GM12878 (cell line): ENCODE measurements around the gene PML. TPM values are rescaled to one million over a fixed set of nuclear protein-coding genes. Genes with fewer than 3 reads are reported as not detected.

Source experiments
- ATAC-seq: fragments of 200-7000 bp; cut with Tn5 transposase; 3 replicates; pipeline ENCODE4 v1.9.1; 2020; ENCODE audit warnings: mild to moderate bottlenecking, moderate library complexity
- BruUV-seq: library from RNA; stranded (reverse); fragments of 400-500 nt; replicated peaks from 2 replicates; lab custom pipeline; 2021; lab: Mats Ljungman, UMichigan
- CTCF ChIA-PET: fragments of 300-600 bp; sonication (Branson Sonifier 250); formaldehyde crosslinking; extraction: SDS; loops from one replicate; lab custom pipeline; 2021; ENCODE audit warnings: inconsistent platforms; lab: Yijun Ruan, JAX
- POLR2A ChIA-PET: fragments of 350-600 bp; formaldehyde crosslinking; extraction: SDS; loops from one replicate; lab custom pipeline; 2021; ENCODE audit warnings: inconsistent platforms; lab: Charles Lee
- RAD21 ChIA-PET: fragments of 300-600 bp; sonication (Branson Sonifier 250); formaldehyde crosslinking; loops from one replicate; lab custom pipeline; 2023; ENCODE audit warnings: antibody characterized with exemption; ENCODE audit not compliant: unreplicated experiment; lab: Charles Lee
- SMC1A ChIA-PET: fragments of 300-600 bp; sonication (Branson Sonifier 250); formaldehyde crosslinking; loops from one replicate; lab custom pipeline; 2023; ENCODE audit not compliant: unreplicated experiment, uncharacterized antibody; lab: Charles Lee
- DNase-seq: peaks from one replicate; pipeline ENCODE4 v3.0.0-alpha.2; 2011; ENCODE audit warnings: low read depth, low spot score
- FAIRE-seq: peaks from 3 replicates; lab custom pipeline; 2011; peaks lifted over from hg19 to GRCh38; lab: Jason Lieb, UNC
- H2AFZ ChIP-seq: 2 replicates; pipeline ENCODE4 v1.6.0; 2011; ENCODE audit warnings: low read depth, low read length, control low read depth; ENCODE audit not compliant: control insufficient read depth
- H3K27ac ChIP-seq: 2 replicates; pipeline ENCODE4 v1.5.1; 2011; ENCODE audit warnings: control low read depth; ENCODE audit not compliant: control insufficient read depth, insufficient read depth
- H3K27me3 ChIP-seq, 2 experiments: replicated peaks in 1 of 2; 2 replicates each; pipeline versions ENCODE4 v1.6.0 to v1.6.1; 2011; ENCODE audit warnings: low read length in 1 of 2; ENCODE audit not compliant: control insufficient read depth in 2 of 2, insufficient read depth in 2 of 2
- H3K36me3 ChIP-seq, 2 experiments: 2 replicates each; pipeline ENCODE4 v1.5.1; 2011; ENCODE audit warnings: low read length in 1 of 2; ENCODE audit not compliant: control insufficient read depth in 2 of 2, insufficient read depth in 2 of 2
- H3K4me1 ChIP-seq: 2 replicates; pipeline ENCODE4 v1.6.1; 2011; ENCODE audit warnings: mild to moderate bottlenecking, low read length, moderate library complexity, mixed read lengths; ENCODE audit not compliant: control insufficient read depth, insufficient read depth
- H3K4me2 ChIP-seq: 2 replicates; pipeline ENCODE4 v1.6.0; 2011; ENCODE audit warnings: control low read depth; ENCODE audit not compliant: control insufficient read depth, insufficient read depth
- H3K4me3 ChIP-seq: fragments of 200-600 bp; sonication (generic); 2 replicates; pipeline ENCODE4 v1.5.1; 2016
- H3K79me2 ChIP-seq: 2 replicates; pipeline ENCODE4 v1.6.0; 2011; ENCODE audit warnings: low read length; ENCODE audit not compliant: control insufficient read depth, insufficient read depth
- H3K9ac ChIP-seq: 2 replicates; pipeline ENCODE4 v1.8.0; 2011; ENCODE audit warnings: low read length, control low read depth, mixed read lengths; ENCODE audit not compliant: control insufficient read depth, insufficient read depth
- H3K9me3 ChIP-seq: replicated peaks from 3 replicates; pipeline ENCODE4 v1.5.1; 2011; ENCODE audit warnings: mild to moderate bottlenecking, low read length; ENCODE audit not compliant: control insufficient read depth, insufficient read depth
- H4K20me1 ChIP-seq: 2 replicates; pipeline ENCODE4 v1.6.0; 2011; ENCODE audit not compliant: control insufficient read depth, insufficient read depth
- FOS ChIP-seq: IDR thresholded peaks from 3 replicates; pipeline ENCODE4 v1.6.1; 2011; ENCODE audit warnings: borderline replicate concordance; ENCODE audit not compliant: insufficient read length; ENCODE audit errors: extremely low read depth
- MEF2A ChIP-seq: IDR thresholded peaks from 2 replicates; pipeline ENCODE4 v1.6.1; 2011; ENCODE audit warnings: low read depth, mild to moderate bottlenecking, low read length, moderate library complexity; ENCODE audit not compliant: insufficient read depth
- PAX8 ChIP-seq: fragments of 450-650 bp; IDR thresholded peaks from 2 replicates; pipeline ENCODE4 v1.6.1; 2017; ENCODE audit warnings: mild to moderate bottlenecking, moderate library complexity
- POU2F2 ChIP-seq: IDR thresholded peaks from 3 replicates; pipeline ENCODE4 v1.6.1; 2011; ENCODE audit warnings: low read depth, mild to moderate bottlenecking, low read length, borderline replicate concordance
- RELA ChIP-seq: fragments of 450-650 bp; IDR thresholded peaks from 2 replicates; pipeline ENCODE4 v1.8.0; 2014; ENCODE audit warnings: borderline replicate concordance; ENCODE audit not compliant: partially characterized antibody
- STAT3 ChIP-seq: IDR thresholded peaks from 2 replicates; pipeline ENCODE4 v1.6.1; 2011; ENCODE audit warnings: low read depth, low read length, improper control_type of control experiment
- ZNF622 ChIP-seq: fragments of 450-650 bp; IDR thresholded peaks from 2 replicates; pipeline ENCODE4 v1.6.1; 2017; ENCODE audit warnings: mild to moderate bottlenecking, inconsistent platforms
- WGBS: methylation state at CpG from one replicate; pipeline ENCODE4 v1.1.6; 2016; ENCODE audit warnings: low lambda C conversion rate; ENCODE audit not compliant: insufficient replicate concordance, insufficient coverage; ENCODE audit errors: missing lambda C conversion rate; 5-methylcytosine and 5-hydroxymethylcytosine counted together
- in situ Hi-C: fragments of 300-500 bp; cut with MboI; formaldehyde crosslinking; loops from 9 replicates; pipeline ENCODE4 v1.14.3; 2018; ENCODE audit warnings: mixed read lengths
- intact Hi-C: fragments of 100-400 bp; cut with micrococcal nuclease; formaldehyde crosslinking; loops from one replicate; pipeline ENCODE4 v1.14.2; 2022; ENCODE audit not compliant: unreplicated experiment
- polyA plus RNA-seq, 11 experiments: library from polyadenylated mRNA; depleted of rRNA in 4 of 11; unstranded in 6 of 11; stranded (reverse) in 5 of 11; fragments of >200 nt; fragmentation: Nextera tagmentation in 4 of 11; fragmentation: Illumina TruSeq in 1 of 11; extraction: Ambion mirVana in 4 of 11; extraction: Trizol in 1 of 11; gene quantifications; 1 replicate in 1 of 11; 2 replicates in 10 of 11; pipeline versions ENCODE4 v1.2.1 to v1.2.3, GENCODE V29; 2011 to 2016; ENCODE audit warnings: inconsistent platforms in 2 of 11, missing spikeins in 2 of 11, low read depth in 1 of 11
- total RNA-seq, 4 experiments: library from RNA; depleted of rRNA in 3 of 4; stranded (reverse); fragments of >200 nt in 3 of 4; fragmentation: Illumina TruSeq in 1 of 4; extraction: Trizol in 1 of 4; gene quantifications; 2 replicates each; pipeline versions ENCODE4 v1.2.1 to v1.2.3, GENCODE V29; 2013 to 2021
- TF ChIP-seq, protein P1 (sequence below): IDR thresholded peaks from 2 replicates; pipeline ENCODE4 v1.6.1; 2012; ENCODE audit warnings: improper control_type of control experiment, low read depth, low read length; ENCODE audit not compliant: insufficient replicate concordance

Gene PML
- total and polyA plus RNA-seq, 10 of the 15 experiments (the other 5 are each of a cell fraction or from before 2014, with no cell fraction given): 8.5 to 95.5 (median 30.8) TPM

DNA sequence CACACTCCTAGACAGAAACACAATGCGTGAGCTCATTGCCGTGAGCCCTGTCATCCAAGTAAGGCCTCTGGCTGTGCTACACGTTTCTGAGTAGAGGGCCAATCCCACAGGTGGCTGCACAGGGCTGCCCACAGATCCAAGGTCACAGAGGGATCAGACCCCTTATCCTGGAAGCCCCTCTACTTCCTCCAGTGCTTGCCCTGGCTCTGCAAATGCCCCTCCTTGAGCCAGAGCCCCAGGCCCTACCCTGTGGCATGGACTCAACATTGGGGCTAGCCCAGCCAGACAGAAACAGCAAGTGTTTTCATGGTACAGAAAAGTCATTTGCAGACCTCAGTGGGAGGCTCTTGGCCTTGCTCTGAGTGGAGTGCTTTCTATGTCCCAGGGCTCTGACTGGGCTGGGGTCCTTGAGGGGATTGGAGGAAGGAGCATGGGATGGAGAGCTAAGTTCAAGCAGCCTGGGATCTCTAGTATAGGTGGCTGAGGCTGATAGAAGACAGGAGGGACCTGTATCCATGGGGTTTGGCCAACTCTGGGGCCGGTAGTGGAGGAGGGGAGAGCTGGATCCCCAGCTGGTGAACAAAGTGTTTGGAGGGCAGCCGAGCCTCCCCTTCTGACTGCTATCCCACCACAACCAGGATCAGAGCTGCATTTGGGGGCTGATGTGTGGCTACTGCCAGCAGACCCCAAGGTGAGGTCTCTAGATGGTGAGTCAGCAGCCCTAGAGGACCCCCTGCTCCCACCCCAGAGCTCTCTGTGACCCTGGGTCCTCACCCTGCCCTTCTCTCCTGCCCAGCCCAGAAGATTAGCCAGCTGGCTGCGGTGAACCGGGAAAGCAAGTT, 49.1 kb downstream of the PML start:
- Histone ChIP-seq H3K36me3 (no peaks in the 10 kb centered on the region), H3K9ac (no peak overlapping the region), H4K20me1 (no peaks in the 10 kb centered on the region; the same call in 1 of the 2 replicates), H3K27ac (no peak overlapping the region), H2AFZ (no peak overlapping the region), H3K4me1 (0 out of 2 replicates have a peak, but pooled peaks cover 2% of the 10 kb centered on the region), H3K4me2 (no peak overlapping the region), H3K9me3 (no peaks in the 10 kb centered on the region), H3K27me3 (no peaks in the 10 kb centered on the region), H3K79me2 (no peaks in the 10 kb centered on the region), H3K4me3 (no peak overlapping the region)
- TF ChIP-seq FOS (no peak), POU2F2 (no peak), STAT3 (no peak), RELA (no peak), PAX8 (no peak), ZNF622 (no peak), MEF2A (no peak)
- TF ChIP-seq, protein P1, sequence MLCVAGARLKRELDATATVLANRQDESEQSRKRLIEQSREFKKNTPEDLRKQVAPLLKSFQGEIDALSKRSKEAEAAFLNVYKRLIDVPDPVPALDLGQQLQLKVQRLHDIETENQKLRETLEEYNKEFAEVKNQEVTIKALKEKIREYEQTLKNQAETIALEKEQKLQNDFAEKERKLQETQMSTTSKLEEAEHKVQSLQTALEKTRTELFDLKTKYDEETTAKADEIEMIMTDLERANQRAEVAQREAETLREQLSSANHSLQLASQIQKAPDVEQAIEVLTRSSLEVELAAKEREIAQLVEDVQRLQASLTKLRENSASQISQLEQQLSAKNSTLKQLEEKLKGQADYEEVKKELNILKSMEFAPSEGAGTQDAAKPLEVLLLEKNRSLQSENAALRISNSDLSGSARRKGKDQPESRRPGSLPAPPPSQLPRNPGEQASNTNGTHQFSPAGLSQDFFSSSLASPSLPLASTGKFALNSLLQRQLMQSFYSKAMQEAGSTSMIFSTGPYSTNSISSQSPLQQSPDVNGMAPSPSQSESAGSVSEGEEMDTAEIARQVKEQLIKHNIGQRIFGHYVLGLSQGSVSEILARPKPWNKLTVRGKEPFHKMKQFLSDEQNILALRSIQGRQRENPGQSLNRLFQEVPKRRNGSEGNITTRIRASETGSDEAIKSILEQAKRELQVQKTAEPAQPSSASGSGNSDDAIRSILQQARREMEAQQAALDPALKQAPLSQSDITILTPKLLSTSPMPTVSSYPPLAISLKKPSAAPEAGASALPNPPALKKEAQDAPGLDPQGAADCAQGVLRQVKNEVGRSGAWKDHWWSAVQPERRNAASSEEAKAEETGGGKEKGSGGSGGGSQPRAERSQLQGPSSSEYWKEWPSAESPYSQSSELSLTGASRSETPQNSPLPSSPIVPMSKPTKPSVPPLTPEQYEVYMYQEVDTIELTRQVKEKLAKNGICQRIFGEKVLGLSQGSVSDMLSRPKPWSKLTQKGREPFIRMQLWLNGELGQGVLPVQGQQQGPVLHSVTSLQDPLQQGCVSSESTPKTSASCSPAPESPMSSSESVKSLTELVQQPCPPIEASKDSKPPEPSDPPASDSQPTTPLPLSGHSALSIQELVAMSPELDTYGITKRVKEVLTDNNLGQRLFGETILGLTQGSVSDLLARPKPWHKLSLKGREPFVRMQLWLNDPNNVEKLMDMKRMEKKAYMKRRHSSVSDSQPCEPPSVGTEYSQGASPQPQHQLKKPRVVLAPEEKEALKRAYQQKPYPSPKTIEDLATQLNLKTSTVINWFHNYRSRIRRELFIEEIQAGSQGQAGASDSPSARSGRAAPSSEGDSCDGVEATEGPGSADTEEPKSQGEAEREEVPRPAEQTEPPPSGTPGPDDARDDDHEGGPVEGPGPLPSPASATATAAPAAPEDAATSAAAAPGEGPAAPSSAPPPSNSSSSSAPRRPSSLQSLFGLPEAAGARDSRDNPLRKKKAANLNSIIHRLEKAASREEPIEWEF: no peak
- ATAC-seq (no peak), DNase-seq (no peak), FAIRE-seq (no peak)
- ChIA-PET RAD21 (interaction anchor here (0.6 to 1.8 kb wide), 2 partner anchors 71 to 1261 kb away, joined by 3 to 7 read pairs; no protein-coding TSS in a partner anchor), SMC1A (no interaction called here), CTCF (interaction anchor here (2.1 to 3.6 kb wide), 2 partner anchors 10 to 71 kb away, joined by 12 to 20 read pairs; no protein-coding TSS in a partner anchor), POLR2A (no interaction called here)
- WGBS: 70% methylated on average over 7 of the region's 7 CpGs
- in situ Hi-C loops (no loop called here), intact Hi-C loops (no loop called here)
- no TSS peak for BruUV-seq
